Measurements from ENCODE around the gene PCSK5.
"Not testable (repeated sequence)": the region's sequence is repeated elsewhere in the genome, so short reads cannot be mapped to it uniquely, and the experiment has no call there.

Gene PCSK5

DNA sequence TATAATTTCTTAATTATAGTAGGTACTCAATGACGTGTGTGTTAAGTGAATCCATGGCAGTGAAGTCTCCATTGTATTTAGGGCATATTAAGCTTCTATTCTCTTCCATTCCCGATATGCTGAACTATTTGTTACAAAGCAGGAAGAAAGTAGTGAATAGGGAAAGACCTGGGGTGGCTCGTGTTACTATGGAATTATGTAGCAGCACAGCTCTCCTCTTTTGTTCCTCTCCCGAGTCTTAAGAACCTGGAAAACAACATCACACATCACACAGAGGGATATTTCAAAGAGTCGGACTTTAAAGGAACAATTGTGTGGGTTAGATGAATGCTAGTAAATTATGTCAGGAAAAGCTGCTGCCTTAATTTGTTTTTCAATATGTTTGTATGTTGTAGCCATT, 131.8 kb downstream of the PCSK5 start:
- no peak for DNase-seq

GRCh38 chr9:76023715-76024195, 133.3 kb downstream of the PCSK5 start:
- DNase-seq, result peak; percentile 12 to 18

DNA sequence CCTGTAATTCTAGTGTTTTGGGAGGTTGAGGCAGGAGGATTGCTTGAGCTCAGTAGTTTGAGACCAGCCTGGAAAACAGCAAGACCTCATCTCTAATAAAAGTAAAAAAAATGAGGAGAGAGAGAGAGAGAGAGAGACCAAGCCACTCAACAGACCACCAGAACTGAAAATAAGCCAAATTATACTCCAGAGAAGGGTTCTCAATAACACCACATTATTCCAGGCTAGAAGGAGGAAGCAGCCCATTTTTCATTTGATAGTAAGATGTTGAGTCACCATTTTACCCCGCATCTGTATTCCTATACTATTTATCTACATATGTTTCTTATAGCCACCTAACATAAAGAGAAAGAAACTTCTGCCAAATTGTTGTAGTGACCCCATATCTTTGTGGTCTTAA, 134.8 kb downstream of the PCSK5 start:
- DNase-seq, result no peak

DNA sequence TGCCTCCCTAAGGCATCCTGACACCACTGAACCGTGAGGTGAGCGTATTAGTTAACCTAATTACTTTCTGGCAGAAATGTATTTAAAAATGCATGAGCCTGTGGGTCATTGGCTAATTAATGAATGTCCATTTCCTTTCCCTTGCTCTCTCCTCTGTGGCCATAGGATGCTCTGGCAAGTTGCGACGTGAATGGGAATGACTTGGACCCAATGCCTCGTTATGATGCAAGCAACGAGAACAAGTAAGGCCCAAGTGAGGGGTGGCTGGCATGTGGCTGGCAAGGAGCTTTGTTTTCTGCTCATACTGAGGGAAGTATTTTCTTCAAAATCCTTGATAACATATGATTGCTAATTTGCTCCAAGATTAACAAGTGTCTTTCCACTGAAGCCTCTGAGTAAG, 136.3 kb downstream of the PCSK5 start:
- DNase-seq, result no peak

- DNase-seq, result peak in 1 of 2 experiments; percentile 5
Measured at GRCh38 chr9:76027416-76027815, 136.9 kb downstream of the PCSK5 start.

DNA sequence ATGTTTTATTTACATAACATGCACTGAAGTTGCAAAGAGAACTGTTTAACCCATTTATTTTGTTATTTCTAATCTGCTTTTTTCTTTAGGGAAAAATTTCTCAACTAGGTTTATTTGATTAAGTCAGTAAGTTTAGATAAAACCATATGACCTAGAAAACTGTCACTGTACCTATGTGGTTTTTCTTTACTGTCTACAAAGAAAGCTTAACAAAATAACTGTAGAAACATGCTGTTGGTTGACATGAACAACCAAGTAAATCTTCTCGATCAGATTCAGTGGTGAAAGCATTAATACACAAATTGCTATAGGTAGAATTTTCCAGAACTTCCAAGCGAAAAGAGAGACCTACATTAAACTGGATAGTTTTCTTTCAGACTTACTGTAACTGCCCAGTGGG, 137.4 kb downstream of the PCSK5 start:
- no peak for DNase-seq

DNA sequence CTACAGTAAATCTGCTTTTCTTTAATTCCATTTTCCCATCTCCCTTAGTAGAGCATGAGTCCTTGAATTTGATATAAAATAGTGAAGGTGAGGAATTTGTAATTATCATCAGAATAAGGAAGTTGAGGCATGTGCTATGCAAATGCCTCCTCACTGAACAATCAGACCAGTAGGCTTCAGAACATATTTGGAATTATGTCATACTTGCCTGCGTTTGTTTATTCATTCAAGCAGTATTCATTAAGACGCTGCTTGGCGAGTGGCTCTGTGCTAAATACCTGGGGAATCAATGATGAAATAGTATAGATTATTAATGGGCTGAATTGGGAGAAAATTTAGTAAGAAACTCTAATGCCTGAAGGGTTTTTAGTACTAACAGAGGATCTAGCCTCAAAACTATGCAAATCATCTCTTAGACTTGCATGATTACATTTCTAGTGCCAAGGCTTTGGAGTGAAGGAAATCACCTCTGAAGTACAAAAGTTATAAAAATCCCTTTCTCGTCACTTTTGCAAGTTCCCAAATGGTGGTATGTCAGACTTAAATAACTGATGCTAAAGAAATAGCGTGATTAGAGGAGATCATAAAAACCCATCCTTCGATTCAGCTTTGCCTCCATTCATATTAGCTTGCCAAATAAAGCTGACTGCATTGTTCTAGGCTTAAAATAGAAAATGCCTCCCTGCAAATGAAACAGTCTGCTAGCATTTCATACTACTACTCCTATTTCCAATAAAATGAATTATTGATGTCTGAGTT, 141.7 kb downstream of the PCSK5 start:
- no peak for DNase-seq

- DNase-seq, result no peak
Measured at GRCh38 chr9:76032797-76033373, 142.4 kb downstream of the PCSK5 start.

DNA sequence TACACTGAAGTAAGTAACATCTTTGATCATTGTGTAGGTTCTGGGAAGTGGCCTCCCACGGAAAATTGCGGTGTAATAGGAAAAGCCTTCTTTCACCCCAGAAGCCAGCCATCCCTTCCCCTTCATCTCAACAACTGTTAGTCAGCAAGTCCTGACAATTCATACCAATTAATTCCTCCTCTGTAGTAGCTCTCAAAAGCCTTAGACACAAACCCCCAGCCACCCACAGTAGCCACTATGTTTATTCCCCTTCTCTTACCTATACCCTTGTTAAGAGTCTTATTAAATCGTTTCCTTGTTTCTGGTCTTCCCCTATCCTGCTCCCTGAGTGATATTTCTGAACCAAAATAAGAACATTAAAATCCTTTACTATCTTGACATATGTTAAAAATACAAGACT, 143.6 kb downstream of the PCSK5 start:
- DNase-seq, result no peak

GRCh38 chr9:76036762-76037161, 146.3 kb downstream of the PCSK5 start:
- DNase-seq, result no peak

GRCh38 chr9:76037587-76038225, 147.2 kb downstream of the PCSK5 start:
- no peak for DNase-seq

DNA sequence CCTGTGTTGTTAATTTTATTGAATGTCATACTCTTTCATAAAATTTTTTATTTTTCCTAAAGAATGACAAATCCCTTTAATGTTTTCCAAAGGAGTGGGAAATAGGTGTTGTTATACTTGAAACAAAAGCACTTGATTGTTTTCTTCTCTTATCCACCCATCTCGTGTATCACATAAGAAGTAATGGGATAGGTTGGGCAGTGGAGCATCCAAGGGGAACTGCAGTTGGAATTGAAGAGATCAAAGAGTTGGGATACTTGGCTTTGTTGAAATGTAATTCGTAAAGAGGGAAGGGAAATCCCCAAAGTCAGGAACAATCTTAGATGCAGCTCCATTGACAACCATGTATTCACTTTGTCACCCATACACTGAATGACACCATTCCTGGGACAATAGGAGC, 148.0 kb downstream of the PCSK5 start:
- no peak for DNase-seq

DNA sequence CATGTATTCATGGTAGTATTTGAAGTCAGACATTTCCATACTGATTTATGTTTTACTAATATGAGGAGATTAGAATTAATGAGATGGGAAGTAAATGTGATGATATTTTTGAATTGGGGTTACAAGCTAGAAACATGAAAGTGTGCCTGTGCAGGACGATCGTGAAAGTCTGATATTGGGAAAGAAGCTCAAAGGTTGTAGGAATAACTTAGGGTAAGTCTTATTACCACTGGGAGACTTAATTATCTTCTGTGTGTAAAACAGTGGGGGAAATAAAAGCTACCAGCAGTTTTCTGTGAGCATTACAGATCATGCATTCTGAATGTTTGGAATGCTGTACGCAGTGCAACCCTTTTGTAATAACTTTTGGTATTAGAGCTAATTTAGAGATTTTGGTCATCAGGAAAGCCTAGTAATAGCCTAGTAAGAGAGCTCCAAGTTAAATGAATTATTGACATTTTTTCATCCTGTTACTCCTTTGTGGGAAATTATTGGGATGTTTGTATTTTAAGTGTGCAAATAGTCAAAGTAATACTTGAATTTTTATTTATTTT, 153.9 kb downstream of the PCSK5 start:
- DNase-seq, result no peak

DNA sequence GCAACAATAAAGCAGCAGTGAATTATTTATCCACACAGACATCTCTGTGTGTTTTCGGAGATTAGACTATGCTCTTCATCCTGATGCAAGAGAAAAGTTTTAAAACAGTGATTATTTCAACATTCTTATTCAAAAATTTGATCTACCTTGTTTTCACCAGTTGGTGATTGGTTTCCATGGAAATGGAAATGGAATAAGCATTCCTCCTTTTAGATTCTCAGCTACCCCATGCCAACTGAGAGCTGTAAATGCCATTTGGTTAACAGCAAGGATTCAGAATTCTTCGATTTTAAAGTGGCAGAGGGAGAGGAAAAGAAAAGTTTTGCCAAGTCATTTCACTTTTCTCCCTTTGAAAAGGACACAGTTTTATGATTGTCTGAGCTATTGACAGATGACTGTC, 154.7 kb downstream of the PCSK5 start:
- no peak for DNase-seq

DNA sequence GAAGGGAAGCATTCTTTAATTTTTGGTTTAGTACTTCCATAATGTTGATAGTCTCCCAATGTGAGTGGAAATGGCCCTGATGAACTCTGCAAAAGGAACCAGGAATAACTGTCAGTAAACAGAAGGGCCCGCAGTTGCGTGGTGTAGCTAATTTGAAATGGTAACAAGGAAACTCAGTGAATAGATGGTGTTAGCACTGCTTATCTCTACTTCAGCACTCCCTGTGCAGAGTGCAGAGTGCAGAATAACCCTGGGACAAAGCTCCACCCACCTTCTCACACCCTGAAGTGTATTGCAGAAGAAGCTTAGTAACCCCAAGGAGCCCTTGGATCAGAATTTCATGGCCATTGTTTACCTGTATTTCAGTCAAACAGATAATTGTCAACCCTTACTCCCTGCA, 158.9 kb downstream of the PCSK5 start:
- no peak for DNase-seq

- no peak for DNase-seq
Measured at GRCh38 chr9:76067696-76068095, 177.2 kb downstream of the PCSK5 start.

- DNase-seq, result no peak
Measured at GRCh38 chr9:76077537-76077936, 187.1 kb downstream of the PCSK5 start.

GRCh38 chr9:76081281-76081680, 190.8 kb downstream of the PCSK5 start:
- DNase-seq, result not testable (repeated sequence)

- DNase-seq, result no peak
Measured at GRCh38 chr9:76082057-76082456, 191.6 kb downstream of the PCSK5 start.

DNA sequence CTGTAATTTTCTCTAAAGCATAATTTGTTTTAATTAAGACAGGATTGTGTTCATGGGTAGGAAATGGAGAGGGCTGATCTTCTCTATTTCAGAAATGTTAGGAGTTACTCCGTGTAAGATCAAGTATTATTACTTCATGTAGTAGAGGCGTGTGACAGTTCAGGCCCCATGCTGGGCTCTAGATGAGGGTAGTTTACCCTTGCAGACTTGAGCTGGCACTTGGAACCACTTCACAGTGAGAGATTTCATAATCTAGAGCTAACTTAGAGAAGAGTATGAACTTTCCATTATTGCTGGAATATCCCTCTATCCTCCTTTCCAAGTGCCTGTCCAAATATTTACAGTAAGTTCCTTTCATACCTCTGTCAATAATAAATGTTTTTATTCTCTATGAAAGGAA, 195.1 kb downstream of the PCSK5 start:
- no peak for DNase-seq

DNA sequence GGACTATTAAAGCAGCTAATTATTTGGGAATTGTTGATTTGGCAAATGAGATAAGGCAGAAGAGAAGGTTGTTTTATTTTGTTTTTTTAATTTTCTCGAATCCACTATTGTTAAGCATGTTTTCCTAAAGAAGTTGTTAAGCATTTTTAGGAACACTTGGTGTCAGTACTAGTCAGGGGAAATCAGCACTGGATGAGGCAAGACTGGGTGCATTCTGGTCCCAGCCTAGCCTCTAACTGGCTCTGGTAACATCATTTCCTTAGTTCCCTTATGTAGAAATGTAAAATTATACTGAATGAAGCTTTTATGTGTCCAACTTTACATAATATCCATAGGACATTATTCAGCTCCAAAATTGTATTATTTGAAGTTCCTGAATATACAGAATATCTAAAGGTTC, 196.1 kb downstream of the PCSK5 start:
- DNase-seq, result no peak

GRCh38 chr9:76087976-76088375, 197.5 kb downstream of the PCSK5 start:
- no peak for DNase-seq

DNA sequence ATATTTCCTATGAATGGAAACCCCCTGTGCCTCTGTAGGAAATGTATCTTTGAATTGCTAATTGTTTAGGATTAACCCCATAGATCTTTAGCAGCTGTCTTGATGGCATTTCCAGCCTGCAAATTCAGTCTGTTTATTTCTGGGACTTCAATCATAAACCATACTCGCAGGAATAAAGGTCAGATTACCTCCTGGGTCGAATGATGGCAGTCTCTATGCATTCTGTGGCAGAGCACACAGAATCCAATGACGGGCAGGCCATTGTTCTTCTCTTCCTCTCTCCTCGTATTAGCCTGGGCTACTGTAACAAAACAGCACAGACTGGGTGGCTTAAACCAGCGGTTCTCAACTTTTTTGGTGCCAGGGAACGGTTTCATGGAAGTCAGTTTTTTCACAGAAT, 199.9 kb downstream of the PCSK5 start:
- no peak for DNase-seq

GRCh38 chr9:76090909-76091308, 200.4 kb downstream of the PCSK5 start:
- DNase-seq, result no peak
